Right lobe of liver (tissue), 4 donors: ENCODE results near the gene MYL10.

Experiments used
- POLR2A ChIP-seq: fragments of 450-650 bp; IDR thresholded peaks from one replicate; pipeline ENCODE4 v1.6.1; 2017; ENCODE audit warnings: antibody characterized with exemption, mild to moderate bottlenecking
- TF ChIP-seq, protein P1 (sequence below), 4 donors: fragments of 200-600 bp in 3 of 4; fragments of 450-650 bp in 1 of 4; IDR thresholded peaks; one replicate each; pipeline versions ENCODE4 v1.5.1 to v1.8.0; 2016 to 2022; ENCODE audit warnings: antibody characterized with exemption in 4 of 4, mild to moderate bottlenecking in 2 of 4
- donor health status: DM: no; HTN: no; CAD: no.
- donor health status: DM: no; HTN: no; CAD: no.
- donor health status: DM: no; HTN: yes; CAD: no.

DNA sequence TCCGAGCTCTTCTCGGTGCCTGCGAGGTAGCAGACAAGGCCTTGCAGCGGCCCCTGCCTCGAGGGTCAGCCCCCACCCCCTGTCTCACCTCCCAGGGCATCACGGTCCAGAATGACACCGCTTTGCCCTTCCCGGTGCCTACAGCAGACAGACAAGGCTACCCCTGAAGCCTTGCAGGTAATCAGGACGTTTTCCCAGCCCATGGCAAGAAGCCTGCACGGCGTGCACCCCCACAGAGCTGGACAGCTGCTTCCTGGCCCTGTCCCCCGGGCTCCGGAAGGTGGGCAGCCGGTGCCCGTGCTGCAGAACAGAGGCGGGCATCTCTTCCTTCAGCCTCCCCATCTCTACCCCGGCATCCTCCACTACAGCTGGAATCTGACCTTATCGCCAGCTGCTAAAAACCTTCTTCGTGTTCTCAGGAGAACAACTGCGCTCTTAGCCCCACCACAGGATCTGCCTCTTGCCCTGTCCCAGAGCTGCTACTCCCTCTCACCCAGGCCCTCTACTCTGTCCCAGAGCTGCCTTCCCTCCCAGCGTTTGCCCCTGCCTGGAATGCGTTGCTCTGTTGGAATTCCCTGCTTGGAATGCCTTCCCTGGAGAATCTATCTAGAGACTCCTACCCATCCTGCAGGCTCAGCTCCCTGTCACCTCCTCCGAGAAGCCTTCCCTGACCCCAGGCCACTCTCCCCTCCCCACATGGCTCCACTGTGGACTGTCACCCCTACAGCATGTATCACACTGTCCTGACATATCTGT is 4.7 kb downstream of the MYL10 start:
- TF ChIP-seq, protein P1, sequence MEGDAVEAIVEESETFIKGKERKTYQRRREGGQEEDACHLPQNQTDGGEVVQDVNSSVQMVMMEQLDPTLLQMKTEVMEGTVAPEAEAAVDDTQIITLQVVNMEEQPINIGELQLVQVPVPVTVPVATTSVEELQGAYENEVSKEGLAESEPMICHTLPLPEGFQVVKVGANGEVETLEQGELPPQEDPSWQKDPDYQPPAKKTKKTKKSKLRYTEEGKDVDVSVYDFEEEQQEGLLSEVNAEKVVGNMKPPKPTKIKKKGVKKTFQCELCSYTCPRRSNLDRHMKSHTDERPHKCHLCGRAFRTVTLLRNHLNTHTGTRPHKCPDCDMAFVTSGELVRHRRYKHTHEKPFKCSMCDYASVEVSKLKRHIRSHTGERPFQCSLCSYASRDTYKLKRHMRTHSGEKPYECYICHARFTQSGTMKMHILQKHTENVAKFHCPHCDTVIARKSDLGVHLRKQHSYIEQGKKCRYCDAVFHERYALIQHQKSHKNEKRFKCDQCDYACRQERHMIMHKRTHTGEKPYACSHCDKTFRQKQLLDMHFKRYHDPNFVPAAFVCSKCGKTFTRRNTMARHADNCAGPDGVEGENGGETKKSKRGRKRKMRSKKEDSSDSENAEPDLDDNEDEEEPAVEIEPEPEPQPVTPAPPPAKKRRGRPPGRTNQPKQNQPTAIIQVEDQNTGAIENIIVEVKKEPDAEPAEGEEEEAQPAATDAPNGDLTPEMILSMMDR (IDR thresholded peaks at IDR 0.05), result no peak
- TF ChIP-seq POLR2A, result no peak
